HepG2 (cell line): Measurements from ENCODE around the gene CMTM2. TPM values are rescaled to one million over a fixed set of nuclear protein-coding genes. Genes with fewer than 3 reads are reported as not detected.

Experiments
- ATM ChIP-seq: fragments of 450-650 bp; IDR thresholded peaks from 2 replicates; pipeline ENCODE4 v1.7.1; 2017; ENCODE audit warnings: mild to moderate bottlenecking, borderline replicate concordance
- CEBPG ChIP-seq: IDR thresholded peaks from 2 replicates; pipeline ENCODE4 v1.6.1; 2016
- GABPB1 ChIP-seq: IDR thresholded peaks from 2 replicates; pipeline ENCODE4 v1.6.1; 2016; ENCODE audit warnings: mild to moderate bottlenecking, missing genetic modification reagents, moderate library complexity, missing compliant biosample characterization
- HMG20B ChIP-seq: conservative IDR thresholded peaks from 2 replicates; pipeline ENCODE4 v1.6.1; 2016; ENCODE audit warnings: missing genetic modification reagents, missing compliant biosample characterization
- JUN ChIP-seq: sonication (generic); formaldehyde crosslinking; IDR thresholded peaks from 2 replicates; pipeline ENCODE4 v1.4.0; 2020; ENCODE audit warnings: mild to moderate bottlenecking, missing genetic modification reagents
- JUNB ChIP-seq: sonication (generic); formaldehyde crosslinking; IDR thresholded peaks from 2 replicates; pipeline ENCODE4 v1.8.0; 2022; ENCODE audit warnings: missing genetic modification reagents, mild to moderate bottlenecking, borderline replicate concordance
- POLR2A ChIP-seq, 2 experiments: IDR thresholded peaks; 2 replicates each; pipeline ENCODE4 v1.6.1; 2011; ENCODE audit warnings: low read depth in 2 of 2, low read length in 2 of 2, mild to moderate bottlenecking in 1 of 2, moderate library complexity in 1 of 2; ENCODE audit not compliant: insufficient read depth in 1 of 2
- PTBP1 ChIP-seq: fragments of 200-400 bp; formaldehyde crosslinking; IDR thresholded peaks from 2 replicates; pipeline ENCODE4 v1.6.1; 2018; ENCODE audit warnings: low read length, low read depth; ENCODE audit not compliant: poor library complexity, severe bottlenecking
- SNAI1 ChIP-seq: sonication (generic); formaldehyde crosslinking; IDR thresholded peaks from 2 replicates; pipeline ENCODE4 v1.5.0; 2020; ENCODE audit warnings: mild to moderate bottlenecking, missing genetic modification reagents, borderline replicate concordance
- SOX5 ChIP-seq: IDR thresholded peaks from 2 replicates; pipeline ENCODE4 v1.6.1; 2016; ENCODE audit warnings: borderline replicate concordance
- TEAD3 ChIP-seq: optimal IDR thresholded peaks from 2 replicates; pipeline ENCODE3; 2016; ENCODE audit warnings: borderline replicate concordance
- ZNF235 ChIP-seq: sonication (generic); formaldehyde crosslinking; IDR thresholded peaks from 2 replicates; pipeline ENCODE4 v1.8.1; 2023; ENCODE audit warnings: mild to moderate bottlenecking, missing genetic modification reagents, borderline replicate concordance
- ZNF317 ChIP-seq: sonication (generic); formaldehyde crosslinking; IDR thresholded peaks from 2 replicates; pipeline ENCODE4 v1.5.0; 2020; ENCODE audit warnings: mild to moderate bottlenecking, missing genetic modification reagents
- ZNF354B ChIP-seq: sonication (generic); formaldehyde crosslinking; IDR thresholded peaks from 2 replicates; pipeline ENCODE4 v1.8.0; 2022; ENCODE audit warnings: mild to moderate bottlenecking, missing genetic modification reagents
- ZNF652 ChIP-seq: IDR thresholded peaks from 2 replicates; pipeline ENCODE4 v1.6.1; 2016; ENCODE audit warnings: low read depth, borderline replicate concordance
- polyA plus RNA-seq, 8 experiments: library from polyadenylated mRNA; depleted of rRNA in 3 of 8; stranded (reverse) in 7 of 8; unstranded in 1 of 8; fragments of >200 nt; fragmentation: Illumina TruSeq in 4 of 8; extraction: Trizol in 4 of 8; gene quantifications; 2 replicates each; pipeline versions ENCODE4 v1.2.1 to v1.2.3, GENCODE V29; 2011 to 2016; ENCODE audit warnings: low read depth in 4 of 8, missing spikeins in 1 of 8, mixed read lengths in 1 of 8; ENCODE audit not compliant: insufficient read depth in 1 of 8
- total RNA-seq, 5 experiments: library from RNA; depleted of rRNA; stranded (reverse); fragments of >200 nt; fragmentation: Illumina TruSeq; extraction: Trizol; gene quantifications; 2 replicates each; pipeline ENCODE4 v1.2.3, GENCODE V29; 2016; ENCODE audit warnings: low read depth in 1 of 5
- TF ChIP-seq, protein P1 (sequence below): sonication (generic); formaldehyde crosslinking; IDR thresholded peaks from 2 replicates; pipeline ENCODE4 v1.5.0; 2020; ENCODE audit warnings: missing genetic modification reagents, mild to moderate bottlenecking, borderline replicate concordance
- TF ChIP-seq, protein P2 (sequence below): sonication (generic); formaldehyde crosslinking; IDR thresholded peaks from 2 replicates; pipeline ENCODE4 v1.5.1; 2020; ENCODE audit warnings: mild to moderate bottlenecking, missing genetic modification reagents
- TF ChIP-seq, protein P3 (sequence below): sonication (generic); formaldehyde crosslinking; conservative IDR thresholded peaks from 2 replicates; pipeline ENCODE4 v1.4.0; 2020; ENCODE audit warnings: missing genetic modification reagents
- TF ChIP-seq, protein P4 (sequence below), 2 experiments: sonication (generic) in 1 of 2; formaldehyde crosslinking in 1 of 2; IDR thresholded peaks; 2 replicates each; pipeline versions ENCODE4 v1.4.0 to v1.6.1; 2016 to 2020; ENCODE audit warnings: borderline replicate concordance in 1 of 2, low read depth in 1 of 2, mild to moderate bottlenecking in 1 of 2, missing genetic modification reagents in 1 of 2

The CMTM2 gene
- total and polyA plus RNA-seq, 2 of the 13 experiments (the other 11 are each of a cell fraction or from before 2014, with no cell fraction given): not detected

DNA sequence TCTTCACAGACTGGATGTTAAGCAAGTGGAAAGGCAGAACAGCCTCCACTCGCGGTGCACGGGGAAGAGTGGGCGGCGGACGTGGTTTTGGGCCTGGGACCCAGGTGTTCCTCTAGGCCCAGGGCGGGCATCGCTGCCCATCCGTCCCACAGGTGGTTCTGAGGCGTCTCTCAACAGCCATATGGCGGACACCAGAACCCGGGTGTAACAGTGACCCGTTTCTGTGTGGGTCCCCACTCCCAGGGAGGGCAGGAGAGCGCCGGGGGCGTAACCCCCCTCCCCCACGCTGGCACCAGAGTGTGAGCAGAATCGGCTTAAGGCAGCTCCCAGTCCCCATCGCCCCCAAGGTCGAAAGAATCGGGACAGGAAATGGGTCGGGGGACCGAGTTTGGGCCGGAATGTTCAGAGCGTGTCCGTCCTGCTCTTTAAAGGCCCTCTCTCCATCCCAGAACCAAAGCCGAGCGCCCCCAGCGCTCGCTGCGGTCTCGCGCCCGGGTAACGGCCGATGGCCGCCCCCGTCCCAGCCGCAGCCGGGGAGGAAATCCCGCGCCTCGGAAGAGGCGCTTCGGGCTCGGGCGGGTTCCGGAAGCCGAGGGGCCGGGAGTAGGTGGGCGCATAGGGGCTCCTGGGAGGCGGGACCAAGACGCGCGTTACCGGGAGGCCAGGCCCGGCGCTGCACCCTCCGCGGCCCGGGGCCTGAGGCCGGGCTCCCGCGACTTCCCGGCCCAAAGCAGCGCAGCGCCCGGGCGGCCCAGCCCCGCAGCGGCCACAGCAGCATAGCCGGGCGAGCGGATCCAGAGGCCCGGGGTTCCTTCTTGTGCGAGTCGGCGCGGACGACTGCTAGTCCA, 29.8 kb upstream of the CMTM2 start, which contains the start of gene TK2 (continued):
- TF ChIP-seq SNAI1 (CRISPR knock-in tag) (0 out of 2 replicates have a peak, but pooled peaks have one; percentile 40), CEBPG (CRISPR knock-in tag) (no peak), JUN (0 out of 2 replicates have a peak, but pooled peaks have one; percentile 31), POLR2A (IDR thresholded peaks at IDR 0.05; ENCODE audit: insufficient read depth in 1 of 2, low read depth in 2 of 2, low read length in 2 of 2) (peak; percentile 87 to 89), PTBP1 (no peak), ATM (no peak), ZNF317 (no peak), ZNF652 (CRISPR knock-in tag) (no peak), SOX5 (CRISPR knock-in tag) (no peak), GABPB1 (CRISPR knock-in tag) (peak; percentile 94), ZNF235 (CRISPR knock-in tag) (peak; percentile 59; the same call in 1 of the 2 replicates), HMG20B (CRISPR knock-in tag) (no peak), ZNF354B (CRISPR knock-in tag) (no peak), JUNB (CRISPR knock-in tag) (no peak), TEAD3 (CRISPR knock-in tag) (no peak)
- TF ChIP-seq, protein P1, sequence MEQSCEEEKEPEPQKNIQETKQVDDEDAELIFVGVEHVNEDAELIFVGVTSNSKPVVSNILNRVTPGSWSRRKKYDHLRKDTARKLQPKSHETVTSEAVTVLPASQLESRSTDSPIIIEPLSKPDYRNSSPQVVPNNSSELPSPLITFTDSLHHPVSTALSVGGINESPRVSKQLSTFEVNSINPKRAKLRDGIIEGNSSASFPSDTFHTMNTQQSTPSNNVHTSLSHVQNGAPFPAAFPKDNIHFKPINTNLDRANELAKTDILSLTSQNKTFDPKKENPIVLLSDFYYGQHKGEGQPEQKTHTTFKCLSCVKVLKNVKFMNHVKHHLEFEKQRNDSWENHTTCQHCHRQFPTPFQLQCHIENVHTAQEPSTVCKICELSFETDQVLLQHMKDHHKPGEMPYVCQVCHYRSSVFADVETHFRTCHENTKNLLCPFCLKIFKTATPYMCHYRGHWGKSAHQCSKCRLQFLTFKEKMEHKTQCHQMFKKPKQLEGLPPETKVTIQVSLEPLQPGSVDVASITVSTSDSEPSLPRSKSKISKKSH (CRISPR knock-in tag): 0 out of 2 replicates have a peak, but pooled peaks have one; percentile 11
- TF ChIP-seq, protein P2, sequence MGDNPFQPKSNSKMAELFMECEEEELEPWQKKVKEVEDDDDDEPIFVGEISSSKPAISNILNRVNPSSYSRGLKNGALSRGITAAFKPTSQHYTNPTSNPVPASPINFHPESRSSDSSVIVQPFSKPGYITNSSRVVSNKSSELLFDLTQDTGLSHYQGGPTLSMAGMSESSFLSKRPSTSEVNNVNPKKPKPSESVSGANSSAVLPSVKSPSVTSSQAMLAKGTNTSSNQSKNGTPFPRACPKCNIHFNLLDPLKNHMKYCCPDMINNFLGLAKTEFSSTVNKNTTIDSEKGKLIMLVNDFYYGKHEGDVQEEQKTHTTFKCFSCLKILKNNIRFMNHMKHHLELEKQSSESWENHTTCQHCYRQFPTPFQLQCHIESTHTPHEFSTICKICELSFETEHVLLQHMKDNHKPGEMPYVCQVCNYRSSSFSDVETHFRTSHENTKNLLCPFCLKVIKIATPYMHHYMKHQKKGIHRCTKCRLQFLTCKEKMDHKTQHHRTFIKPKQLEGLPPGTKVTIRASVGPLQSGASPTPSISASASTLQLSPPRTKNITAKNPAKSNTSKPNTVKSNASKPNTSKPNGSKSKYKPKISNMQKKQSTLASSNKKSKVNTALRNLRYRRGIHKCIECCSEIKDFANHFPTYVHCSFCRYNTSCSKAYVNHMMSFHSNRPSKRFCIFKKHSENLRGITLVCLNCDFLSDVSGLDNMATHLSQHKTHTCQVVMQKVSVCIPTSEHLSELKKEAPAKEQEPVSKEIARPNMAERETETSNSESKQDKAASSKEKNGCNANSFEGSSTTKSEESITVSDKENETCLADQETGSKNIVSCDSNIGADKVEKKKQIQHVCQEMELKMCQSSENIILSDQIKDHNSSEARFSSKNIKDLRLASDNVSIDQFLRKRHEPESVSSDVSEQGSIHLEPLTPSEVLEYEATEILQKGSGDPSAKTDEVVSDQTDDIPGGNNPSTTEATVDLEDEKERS: peak; percentile 83; the same call in 1 of the 2 replicates
- TF ChIP-seq, protein P3, sequence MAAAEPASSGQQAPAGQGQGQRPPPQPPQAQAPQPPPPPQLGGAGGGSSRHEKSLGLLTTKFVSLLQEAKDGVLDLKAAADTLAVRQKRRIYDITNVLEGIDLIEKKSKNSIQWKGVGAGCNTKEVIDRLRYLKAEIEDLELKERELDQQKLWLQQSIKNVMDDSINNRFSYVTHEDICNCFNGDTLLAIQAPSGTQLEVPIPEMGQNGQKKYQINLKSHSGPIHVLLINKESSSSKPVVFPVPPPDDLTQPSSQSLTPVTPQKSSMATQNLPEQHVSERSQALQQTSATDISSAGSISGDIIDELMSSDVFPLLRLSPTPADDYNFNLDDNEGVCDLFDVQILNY: no peak
- TF ChIP-seq, protein P4, sequence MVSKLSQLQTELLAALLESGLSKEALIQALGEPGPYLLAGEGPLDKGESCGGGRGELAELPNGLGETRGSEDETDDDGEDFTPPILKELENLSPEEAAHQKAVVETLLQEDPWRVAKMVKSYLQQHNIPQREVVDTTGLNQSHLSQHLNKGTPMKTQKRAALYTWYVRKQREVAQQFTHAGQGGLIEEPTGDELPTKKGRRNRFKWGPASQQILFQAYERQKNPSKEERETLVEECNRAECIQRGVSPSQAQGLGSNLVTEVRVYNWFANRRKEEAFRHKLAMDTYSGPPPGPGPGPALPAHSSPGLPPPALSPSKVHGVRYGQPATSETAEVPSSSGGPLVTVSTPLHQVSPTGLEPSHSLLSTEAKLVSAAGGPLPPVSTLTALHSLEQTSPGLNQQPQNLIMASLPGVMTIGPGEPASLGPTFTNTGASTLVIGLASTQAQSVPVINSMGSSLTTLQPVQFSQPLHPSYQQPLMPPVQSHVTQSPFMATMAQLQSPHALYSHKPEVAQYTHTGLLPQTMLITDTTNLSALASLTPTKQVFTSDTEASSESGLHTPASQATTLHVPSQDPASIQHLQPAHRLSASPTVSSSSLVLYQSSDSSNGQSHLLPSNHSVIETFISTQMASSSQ (IDR thresholded peaks at IDR 0.05; ENCODE audit: low read depth): no peak
- TF ChIP-seq, protein P4 (CRISPR knock-in tag; IDR thresholded peaks at IDR 0.05; ENCODE audit: borderline replicate concordance): peak; percentile 57; the same call in 1 of the 2 replicates
